H1 (cell line): Measurements from ENCODE around the gene ADCY9. TPM values are rescaled to one million over a fixed set of nuclear protein-coding genes. Genes with fewer than 3 reads are reported as not detected.

Experiments used
- CTCF ChIA-PET: fragments of 300-600 bp; sonication (Branson Sonifier 250); formaldehyde crosslinking; loops from one replicate; lab custom pipeline; 2021; ENCODE audit not compliant: partially characterized antibody; lab: Charles Lee
- POLR2A ChIA-PET: fragments of 300-600 bp; sonication (Branson Sonifier 250); formaldehyde crosslinking; loops from one replicate; lab custom pipeline; 2021; ENCODE audit warnings: inconsistent platforms; ENCODE audit not compliant: partially characterized antibody; lab: Charles Lee
- DNase-seq, 2 experiments: peaks; one replicate each; pipeline versions ENCODE4 v3.0.0 to v3.0.0-alpha.2; 2010 to 2022; ENCODE audit warnings: low spot score in 2 of 2, low read depth in 1 of 2, mixed read lengths in 1 of 2
- FAIRE-seq: peaks from 2 replicates; lab custom pipeline; 2011; peaks lifted over from hg19 to GRCh38; lab: Jason Lieb, UNC
- H2AFZ ChIP-seq: 2 replicates; pipeline ENCODE4 v1.8.1; 2012; ENCODE audit warnings: low read length, inconsistent platforms
- H2AK5ac ChIP-seq: 2 replicates; pipeline ENCODE4 v1.6.1; 2013; ENCODE audit warnings: low read depth, low read length
- H2BK120ac ChIP-seq: replicated peaks from 2 replicates; pipeline ENCODE3; 2013; ENCODE audit warnings: low read depth, low read length, inconsistent platforms
- H2BK12ac ChIP-seq: 2 replicates; pipeline ENCODE4 v1.6.1; 2013; ENCODE audit warnings: low read depth, low read length
- H2BK15ac ChIP-seq: 2 replicates; pipeline ENCODE4 v1.6.1; 2013; ENCODE audit warnings: low read length
- H2BK20ac ChIP-seq: 2 replicates; pipeline ENCODE4 v1.6.1; 2013; ENCODE audit warnings: low read length
- H2BK5ac ChIP-seq: 2 replicates; pipeline ENCODE4 v1.6.1; 2013; ENCODE audit warnings: low read depth, low read length
- H3K14ac ChIP-seq: 2 replicates; pipeline ENCODE4 v1.6.1; 2013; ENCODE audit warnings: inconsistent platforms; ENCODE audit not compliant: insufficient read length
- H3K18ac ChIP-seq: 2 replicates; pipeline ENCODE4 v1.6.1; 2013; ENCODE audit warnings: low read length; ENCODE audit errors: extremely low read depth
- H3K23ac ChIP-seq: 2 replicates; pipeline ENCODE4 v1.6.1; 2013; ENCODE audit warnings: inconsistent platforms; ENCODE audit not compliant: insufficient read length
- H3K23me2 ChIP-seq: 2 replicates; pipeline ENCODE4 v1.6.1; 2013; ENCODE audit warnings: low read depth, low read length
- H3K27ac ChIP-seq: 2 replicates; pipeline ENCODE4 v1.6.1; 2011; ENCODE audit warnings: low read depth, low read length, inconsistent platforms
- H3K27me3 ChIP-seq, 4 experiments: replicated peaks in 1 of 4; 1 replicate in 1 of 4; 2 replicates in 3 of 4; pipeline versions ENCODE4 v1.6.1 to v1.8.1; 2011 to 2013; ENCODE audit warnings: low read length in 3 of 4, mild to moderate bottlenecking in 3 of 4, inconsistent platforms in 2 of 4, mixed read lengths in 2 of 4, moderate library complexity in 1 of 4; ENCODE audit not compliant: control insufficient read depth in 3 of 4, insufficient read depth in 3 of 4; ENCODE audit errors: extremely low read depth in 1 of 4
- H3K36me3 ChIP-seq, 4 experiments: 2 replicates each; pipeline versions ENCODE4 v1.6.1 to v1.8.1; 2011 to 2013; ENCODE audit warnings: mild to moderate bottlenecking in 4 of 4, low read length in 3 of 4, moderate library complexity in 2 of 4, control low read depth in 1 of 4, inconsistent platforms in 1 of 4; ENCODE audit not compliant: insufficient read depth in 4 of 4, control insufficient read depth in 2 of 4
- H3K4ac ChIP-seq: replicated peaks from 2 replicates; pipeline ENCODE3; 2013; ENCODE audit warnings: low read length, low read depth, mixed read lengths, inconsistent platforms; ENCODE audit not compliant: insufficient read length
- H3K4me1 ChIP-seq, 4 experiments: replicated peaks in 1 of 4; 1 replicate in 1 of 4; 2 replicates in 3 of 4; pipeline versions ENCODE4 v1.6.1 to v1.8.1; 2011 to 2013; ENCODE audit warnings: low read length in 3 of 4, inconsistent platforms in 2 of 4, mixed read lengths in 1 of 4; ENCODE audit not compliant: insufficient read depth in 4 of 4, control insufficient read depth in 3 of 4
- H3K4me2 ChIP-seq, 2 experiments: 2 replicates each; pipeline versions ENCODE4 v1.6.1 to v1.8.1; 2011 to 2013; ENCODE audit warnings: low read depth in 2 of 2, low read length in 2 of 2, control low read depth in 1 of 2, inconsistent platforms in 1 of 2, mild to moderate bottlenecking in 1 of 2; ENCODE audit not compliant: insufficient read depth in 1 of 2
- H3K4me3 ChIP-seq, 4 experiments: fragments of 200-600, 300-600 bp in 1 of 4; sonication (generic), shearing (Covaris generic), sonication (Bioruptor Twin) in 1 of 4; 2 replicates each; pipeline versions ENCODE4 v1.5.1 to v1.8.1; 2011 to 2016; ENCODE audit warnings: low read length in 4 of 4, low read depth in 3 of 4, control low read depth in 2 of 4, inconsistent platforms in 2 of 4, mild to moderate bottlenecking in 2 of 4, mixed read lengths in 1 of 4, moderate library complexity in 1 of 4; ENCODE audit not compliant: insufficient read depth in 2 of 4; ENCODE audit errors: extremely low read depth in 1 of 4
- H3K56ac ChIP-seq: replicated peaks from 2 replicates; pipeline ENCODE3; 2013; ENCODE audit warnings: low read depth, mild to moderate bottlenecking, mixed read lengths, low read length, inconsistent platforms; ENCODE audit not compliant: insufficient read length
- H3K79me1 ChIP-seq: 2 replicates; pipeline ENCODE4 v1.6.1; 2013; ENCODE audit warnings: low read depth, low read length, control low read depth
- H3K79me2 ChIP-seq, 2 experiments: 2 replicates each; pipeline versions ENCODE4 v1.6.1 to v1.8.1; 2012 to 2013; ENCODE audit warnings: low read length in 2 of 2, mild to moderate bottlenecking in 2 of 2, inconsistent platforms in 1 of 2; ENCODE audit not compliant: insufficient read depth in 2 of 2, control insufficient read depth in 1 of 2
- H3K9ac ChIP-seq, 4 experiments: replicated peaks in 1 of 4; 1 replicate in 1 of 4; 2 replicates in 3 of 4; pipeline versions ENCODE4 v1.6.1 to v1.8.1; 2011 to 2013; ENCODE audit warnings: low read depth in 3 of 4, low read length in 3 of 4, control low read depth in 2 of 4, mild to moderate bottlenecking in 2 of 4, moderate library complexity in 2 of 4, inconsistent platforms in 1 of 4; ENCODE audit errors: extremely low read depth in 1 of 4
- H3K9me3 ChIP-seq, 2 experiments: 2 replicates each; pipeline versions ENCODE4 v1.6.1 to v1.8.1; 2012 to 2013; ENCODE audit warnings: mild to moderate bottlenecking in 2 of 2, moderate library complexity in 2 of 2, control low read depth in 1 of 2, inconsistent platforms in 1 of 2, low read depth in 1 of 2, low read length in 1 of 2, mixed read lengths in 1 of 2; ENCODE audit not compliant: insufficient read depth in 2 of 2
- H4K20me1 ChIP-seq, 2 experiments: replicated peaks in 1 of 2; 2 replicates each; pipeline versions ENCODE3 to v1.8.1; 2011 to 2013; ENCODE audit warnings: inconsistent platforms in 2 of 2, low read length in 2 of 2, mild to moderate bottlenecking in 1 of 2; ENCODE audit not compliant: insufficient read depth in 2 of 2, control insufficient read depth in 1 of 2
- H4K5ac ChIP-seq: 2 replicates; pipeline ENCODE4 v1.6.1; 2013; ENCODE audit warnings: low read length, low read depth, mixed read lengths, inconsistent platforms; ENCODE audit not compliant: insufficient read length
- H4K8ac ChIP-seq: 2 replicates; pipeline ENCODE4 v1.8.0; 2013; ENCODE audit warnings: mild to moderate bottlenecking, moderate library complexity, low read length, inconsistent platforms; ENCODE audit not compliant: insufficient read depth; ENCODE audit errors: extremely low read depth
- H4K91ac ChIP-seq: replicated peaks from 2 replicates; pipeline ENCODE3; 2013; ENCODE audit warnings: low read length, mixed read lengths, inconsistent platforms; ENCODE audit not compliant: insufficient read length
- POLR2A ChIP-seq, 2 experiments: IDR thresholded peaks; 1 replicate in 1 of 2; 2 replicates in 1 of 2; pipeline ENCODE4 v1.6.1; 2011; ENCODE audit warnings: low read depth in 2 of 2, low read length in 2 of 2, mild to moderate bottlenecking in 2 of 2; ENCODE audit errors: control extremely low read depth in 1 of 2
- RFX5 ChIP-seq: IDR thresholded peaks from 2 replicates; pipeline ENCODE4 v1.6.1; 2011; ENCODE audit warnings: low read depth, low read length, improper control_type of control experiment, borderline replicate concordance
- SIN3A ChIP-seq, 2 experiments: IDR thresholded peaks in 1 of 2; conservative IDR thresholded peaks in 1 of 2; 2 replicates each; pipeline ENCODE4 v1.6.1; 2011 to 2012; ENCODE audit warnings: low read length in 2 of 2, improper control_type of control experiment in 1 of 2, low read depth in 1 of 2, mild to moderate bottlenecking in 1 of 2
- TAF1 ChIP-seq: IDR thresholded peaks from 2 replicates; pipeline ENCODE4 v1.6.1; 2011; ENCODE audit warnings: mild to moderate bottlenecking, low read depth, low read length
- WGBS, 2 experiments: shearing (Covaris generic) in 1 of 2; methylation state at CpG; one replicate each; pipeline versions ENCODE4 v1.1.6 to v1.1.7; 2013 to 2015; ENCODE audit warnings: low lambda C conversion rate in 2 of 2, mixed read lengths in 2 of 2, inconsistent platforms in 1 of 2, low coverage in 1 of 2, missing lambda C conversion rate in 1 of 2; ENCODE audit not compliant: insufficient replicate concordance in 2 of 2, insufficient coverage in 1 of 2, insufficient read length in 1 of 2; ENCODE audit errors: extremely low coverage in 1 of 2, missing lambda C conversion rate in 1 of 2; 5-methylcytosine and 5-hydroxymethylcytosine counted together
- polyA plus RNA-seq, 7 experiments: library from polyadenylated mRNA; depleted of rRNA in 3 of 7; stranded (reverse) in 5 of 7; unstranded in 2 of 7; fragments of >200 nt in 5 of 7; fragments of 200-250 nt in 2 of 7; gene quantifications; 1 replicate in 5 of 7; 2 replicates in 1 of 7; 4 replicates in 1 of 7; pipeline versions ENCODE4 v1.2.1 to v1.2.3, GENCODE V29; 2011 to 2013; ENCODE audit warnings: missing spikeins in 2 of 7, mixed read lengths in 2 of 7
- total RNA-seq: library from RNA; stranded (reverse); fragmentation: NEBNext Ultra II Directional; extraction: Animal tissue kit (Norgen Biotek cat#: 25700); gene quantifications from 2 replicates; pipeline ENCODE4 v1.2.1, GENCODE V29; 2021

ADCY9 gene
- total and polyA plus RNA-seq, 2 of the 8 experiments (the other 6 are each of a cell fraction or from before 2014, with no cell fraction given), result 5.4 to 13.1 TPM

GRCh38 chr16:4093495-4094126 is 22.6 kb downstream of the ADCY9 start:
- H4K20me1 ChIP-seq, result no peaks in the 10 kb centered on the region
- no peak overlapping the region for H3K23ac ChIP-seq
- H4K5ac ChIP-seq, result no peak overlapping the region
- H3K79me2 ChIP-seq, result no peaks in the 10 kb centered on the region; a peak in 1 of 4 replicates
- no peak for TF ChIP-seq POLR2A (IDR thresholded peaks at IDR 0.05; ENCODE audit: control extremely low read depth in 1 of 2, low read depth in 2 of 2, low read length in 2 of 2)
- no peak for TF ChIP-seq RFX5
- TF ChIP-seq SIN3A (conservative IDR thresholded peaks at IDR 0.05 in 1 of 2, IDR thresholded peaks at IDR 0.05 in 1 of 2; ENCODE audit: low read depth in 1 of 2, low read length in 2 of 2), result no peak
- no peak for TF ChIP-seq TAF1
- TF ChIP-seq, all 59 proteins: peak for 0
- no peaks in the 10 kb centered on the region for H3K36me3 ChIP-seq
- WGBS, 2 experiments, result 92% methylated on average over 8 of the region's 8 CpGs; no CpG with 5 or more reads in 1 of the 2 experiments
- no peak overlapping the region for H2AK5ac ChIP-seq
- no peaks in the 10 kb centered on the region for H3K27me3 ChIP-seq
- H3K9me3 ChIP-seq, result no peaks in the 10 kb centered on the region
- H2AFZ ChIP-seq, result no peak overlapping the region
- H3K9ac ChIP-seq, result no peak overlapping the region
- H3K27ac ChIP-seq, result no peak overlapping the region
- H2BK15ac ChIP-seq, result no peak overlapping the region
- DNase-seq (no peak), FAIRE-seq (no peak)
- no peak overlapping the region for H4K8ac ChIP-seq
- no peak overlapping the region for H3K4me3 ChIP-seq
- H3K79me1 ChIP-seq, result no peaks in the 10 kb centered on the region
- ChIA-PET CTCF (interaction anchor here (0.7 to 1.1 kb wide), 3 partner anchors 13 to 130 kb away, joined by 3 to 4 read pairs (median 3); no protein-coding TSS in a partner anchor), POLR2A (interaction anchor here (1.1 kb wide), 1 partner anchor 160 kb away, joined by 3 read pairs; no protein-coding TSS in a partner anchor)
- no peak overlapping the region for H3K4me2 ChIP-seq
- no peak overlapping the region for H3K4ac ChIP-seq
- H2BK5ac ChIP-seq, result no peak overlapping the region
- no peak overlapping the region for H3K18ac ChIP-seq
- H4K91ac ChIP-seq, result no peak overlapping the region
- no peak overlapping the region for H2BK20ac ChIP-seq
- no peak overlapping the region for H3K14ac ChIP-seq
- H2BK12ac ChIP-seq, result no peak overlapping the region
- H3K4me1 ChIP-seq, result peaks cover 0 to 6% (median 5%) of the 10 kb centered on the region in 4 experiments; a peak in 6 of 7 replicates
- no peak overlapping the region for H2BK120ac ChIP-seq
- no peaks in the 10 kb centered on the region for H3K23me2 ChIP-seq
- H3K56ac ChIP-seq, result no peak overlapping the region
